A673 (cell line): ENCODE data around the gene EFS.

Source experiments
- CTCF ChIP-seq: fragments of 300-800, 200-600 bp; sonication (generic); conservative IDR thresholded peaks from 2 replicates; pipeline ENCODE4 v1.5.1; 2017; ENCODE audit warnings: low read depth, mild to moderate bottlenecking, antibody characterized with exemption, low read length, moderate library complexity, mixed read lengths
- EZH2 ChIP-seq: fragments of 200-600 bp; sonication (generic); IDR thresholded peaks from 2 replicates; pipeline ENCODE4 v1.6.1; 2017; ENCODE audit warnings: borderline replicate concordance, low read depth, mild to moderate bottlenecking, mixed read lengths, antibody characterized with exemption, low read length; ENCODE audit not compliant: poor library complexity, severe bottlenecking

DNA sequence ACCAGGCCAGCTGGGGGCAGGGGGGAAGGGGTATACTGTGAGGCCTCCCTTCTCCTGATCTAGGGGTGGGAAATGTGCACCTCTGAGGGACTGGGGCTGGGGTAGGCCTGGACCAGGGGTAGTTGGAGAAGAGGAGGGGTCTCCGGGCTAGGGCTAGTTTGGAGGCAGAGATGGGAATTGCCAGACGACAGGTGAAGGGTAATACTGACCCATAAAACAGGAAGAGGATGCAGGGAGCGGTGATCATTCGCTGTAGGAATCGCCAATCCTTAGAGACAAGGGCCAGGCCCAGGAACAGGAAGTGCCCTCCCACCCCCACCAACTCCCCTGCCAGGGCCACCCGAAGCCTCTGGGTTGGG is 16.7 kb downstream of the EFS start:
- no peak for TF ChIP-seq CTCF
- TF ChIP-seq EZH2, result no peak
